ENCODE measurements around the gene GBA3.

GBA3 gene

GRCh38 chr4:22689428-22689827 is 3.3 kb upstream of the GBA3 start:
- no peak for DNase-seq

GRCh38 chr4:22695029-22695428 is 2.3 kb downstream of the GBA3 start:
- DNase-seq, result no peak

- no peak for DNase-seq
These were observed 3.2 kb downstream of the GBA3 start for GRCh38 chr4:22695917-22696316.

GRCh38 chr4:22703912-22704311 is 11.2 kb downstream of the GBA3 start:
- no peak for DNase-seq

- DNase-seq, result no peak
These were observed 14.7 kb downstream of the GBA3 start for GRCh38 chr4:22707390-22707789.

- no peak for DNase-seq
These were observed 16.2 kb downstream of the GBA3 start for GRCh38 chr4:22708961-22709360.

- no peak for DNase-seq
These were observed 19.4 kb downstream of the GBA3 start for GRCh38 chr4:22712105-22712504.

GRCh38 chr4:22712529-22712928 is 19.8 kb downstream of the GBA3 start:
- DNase-seq, result no peak

- no peak for DNase-seq
These were observed 21.1 kb downstream of the GBA3 start for GRCh38 chr4:22713841-22714240.

- DNase-seq, result no peak
These were observed 26.5 kb downstream of the GBA3 start for GRCh38 chr4:22719218-22719617.

- no peak for DNase-seq
These were observed 27.4 kb downstream of the GBA3 start for GRCh38 chr4:22720091-22720490.

GRCh38 chr4:22721204-22721603 is 28.5 kb downstream of the GBA3 start:
- DNase-seq, result no peak

- DNase-seq, result no peak
These were observed 37.3 kb downstream of the GBA3 start for GRCh38 chr4:22730021-22730420.

GRCh38 chr4:22733816-22734215 is 41.1 kb downstream of the GBA3 start:
- DNase-seq, result no peak

- DNase-seq, result no peak
These were observed 44.2 kb downstream of the GBA3 start for GRCh38 chr4:22736912-22737311.

- DNase-seq, result no peak
These were observed 47.2 kb downstream of the GBA3 start for GRCh38 chr4:22739968-22740367.

GRCh38 chr4:22741744-22742143 is 49.0 kb downstream of the GBA3 start:
- DNase-seq, result no peak

- DNase-seq, result no peak
These were observed 50.6 kb downstream of the GBA3 start for GRCh38 chr4:22743290-22743689.

- DNase-seq, result no peak
These were observed 51.8 kb downstream of the GBA3 start for GRCh38 chr4:22744478-22745062.

GRCh38 chr4:22745234-22745633 is 52.5 kb downstream of the GBA3 start:
- no peak for DNase-seq

GRCh38 chr4:22754116-22754515 is 61.4 kb downstream of the GBA3 start:
- DNase-seq, result peak; percentile 15

- DNase-seq, result no peak
These were observed 69.8 kb downstream of the GBA3 start for GRCh38 chr4:22762548-22762947.

GRCh38 chr4:22764183-22764582 is 71.4 kb downstream of the GBA3 start:
- no peak for DNase-seq

- no peak for DNase-seq
These were observed 73.3 kb downstream of the GBA3 start for GRCh38 chr4:22766068-22766467.

GRCh38 chr4:22778547-22779163 is 85.9 kb downstream of the GBA3 start:
- DNase-seq, result no peak
